T-helper 1 cell (primary cell): ENCODE measurements around the gene MGAT5.
"Not testable (repeated sequence)": the region's sequence is repeated elsewhere in the genome, so short reads cannot be mapped to it uniquely, and the experiment has no call there.

Source experiments
- DNase-seq, 5 donors: peaks; one replicate each; pipeline ENCODE4 v3.0.0-alpha.2; 2012 to 2020

Gene MGAT5

DNA sequence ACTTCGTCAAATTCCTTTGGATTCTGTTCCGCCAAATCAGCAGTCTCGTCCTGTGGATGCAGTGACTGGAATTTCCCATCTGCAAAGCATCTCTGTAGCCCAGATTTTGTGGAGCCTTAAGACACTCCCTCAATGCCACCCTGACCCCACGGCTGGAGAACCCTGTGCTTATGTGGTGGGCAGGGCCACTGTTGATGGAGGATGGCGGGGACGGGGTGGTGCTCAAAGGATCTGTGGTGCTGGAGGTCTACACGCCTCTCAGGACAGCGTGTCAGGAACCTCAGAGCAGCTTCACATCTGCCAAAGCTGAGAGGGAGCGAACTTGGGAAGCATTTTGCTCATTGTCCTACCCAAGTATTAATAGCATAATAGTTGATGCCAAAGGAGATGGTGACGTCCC lies 200.1 kb downstream of the MGAT5 start:
- no peak for DNase-seq

DNA sequence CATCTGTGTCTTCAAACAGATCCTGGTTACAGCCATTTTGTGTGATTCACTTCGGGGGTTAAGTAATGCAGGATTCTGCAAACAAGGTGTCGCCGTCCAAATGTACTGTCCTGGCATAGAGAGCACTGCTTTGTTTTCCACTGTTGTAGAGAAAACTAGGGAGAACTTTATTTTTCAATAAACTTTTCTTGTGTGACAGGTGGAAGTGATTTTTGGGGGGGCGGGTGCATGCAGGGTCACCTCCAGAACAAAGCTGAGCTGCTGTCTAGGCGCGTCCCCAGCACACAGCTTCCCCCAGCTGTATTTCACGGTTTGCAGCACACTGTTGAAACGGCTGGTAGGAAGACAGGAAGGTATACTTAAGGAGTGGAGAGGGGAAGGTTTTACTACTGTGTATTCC lies 200.6 kb downstream of the MGAT5 start:
- DNase-seq = no peak

DNA sequence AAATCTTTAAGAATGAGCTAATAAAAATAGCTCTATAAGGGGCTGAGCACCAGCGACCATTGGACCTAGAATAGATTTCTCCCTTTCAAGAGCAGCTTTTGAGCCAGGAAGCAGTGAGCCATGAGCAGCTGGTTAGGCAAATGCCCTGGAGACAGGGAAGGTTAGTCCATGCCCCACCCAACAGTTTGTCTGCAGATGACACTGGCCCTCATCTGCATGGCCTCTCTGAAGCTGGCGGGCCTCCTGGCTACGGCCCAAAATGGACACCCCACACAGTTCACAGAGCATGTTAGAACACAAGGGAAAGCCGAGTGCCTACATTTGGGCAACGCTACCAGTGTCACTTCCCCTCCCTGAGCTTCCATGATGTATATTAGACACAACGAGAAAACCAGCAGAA lies 201.1 kb downstream of the MGAT5 start:
- no peak for DNase-seq

DNA sequence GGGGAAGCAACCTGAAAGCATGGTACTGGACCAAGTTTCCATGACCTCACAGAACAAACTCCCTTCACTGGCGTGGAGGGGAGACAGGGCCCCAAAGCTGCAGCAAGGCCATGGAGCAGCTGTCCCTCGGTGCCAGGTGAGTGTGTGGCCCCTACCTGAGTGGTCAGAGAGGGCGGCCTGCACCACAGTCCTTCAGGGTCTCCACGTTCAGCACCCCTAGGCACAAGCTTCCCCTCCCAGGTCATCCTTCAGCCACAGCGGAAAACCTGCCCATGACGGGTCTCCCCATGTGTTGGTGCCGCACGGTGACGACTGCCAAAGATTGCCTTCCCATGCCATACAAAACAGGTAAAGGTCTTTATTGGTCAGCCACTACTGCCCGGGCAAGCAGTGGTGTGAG lies 201.6 kb downstream of the MGAT5 start:
- no peak for DNase-seq

DNA sequence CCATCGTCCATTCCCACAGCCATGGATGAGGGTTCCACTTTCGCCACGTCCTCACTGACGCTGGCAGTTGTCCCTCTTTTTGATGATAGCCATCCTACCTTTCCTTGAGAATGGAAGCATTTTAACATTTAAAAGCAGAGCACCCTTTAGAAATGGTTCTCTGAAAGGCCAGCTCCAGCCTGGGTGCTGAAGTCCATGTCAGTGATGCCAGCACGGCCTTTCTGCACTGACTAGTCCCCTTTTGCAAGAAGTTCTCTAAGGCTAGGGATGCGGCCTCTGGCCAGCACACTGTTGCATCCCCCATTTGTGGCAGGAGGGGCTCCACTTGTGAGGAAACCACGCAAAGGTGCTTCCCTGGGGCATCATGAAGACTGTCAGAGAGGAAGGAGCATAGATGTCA lies 203.5 kb downstream of the MGAT5 start:
- DNase-seq = no peak

DNA sequence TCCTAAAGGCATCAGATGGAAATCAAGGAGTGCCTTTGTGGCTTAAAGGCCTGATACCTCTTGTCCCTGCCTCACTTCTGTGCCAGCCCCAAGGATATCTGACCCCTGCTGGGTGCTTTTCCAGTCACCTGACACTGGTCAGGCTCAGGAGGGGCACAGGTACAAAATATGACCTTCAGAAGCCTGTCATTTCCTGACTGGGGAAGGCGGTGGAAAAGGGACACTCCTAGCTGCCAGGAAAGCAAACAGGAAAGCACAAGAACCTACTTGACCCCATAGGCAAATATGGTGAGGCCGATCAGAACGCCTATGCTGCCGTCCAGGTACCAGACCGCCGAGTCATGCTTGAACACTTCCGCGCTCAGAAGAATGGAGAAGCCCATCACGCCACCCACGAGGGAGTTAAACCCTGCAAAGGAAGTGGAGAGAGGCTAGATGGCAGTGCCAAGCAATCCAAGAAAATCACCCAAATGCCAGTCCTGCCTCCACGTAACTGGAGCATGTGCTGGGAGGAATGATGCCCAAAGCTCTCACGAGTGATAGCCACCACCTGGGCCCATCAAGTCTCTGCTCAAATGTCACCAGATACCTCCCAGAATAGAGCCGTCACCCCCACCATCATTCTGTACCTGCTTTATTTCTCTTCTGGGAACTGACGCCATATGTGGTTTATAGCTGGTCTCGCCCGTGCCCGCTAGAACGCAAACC lies 204.0 kb downstream of the MGAT5 start:
- DNase-seq = no peak

DNA sequence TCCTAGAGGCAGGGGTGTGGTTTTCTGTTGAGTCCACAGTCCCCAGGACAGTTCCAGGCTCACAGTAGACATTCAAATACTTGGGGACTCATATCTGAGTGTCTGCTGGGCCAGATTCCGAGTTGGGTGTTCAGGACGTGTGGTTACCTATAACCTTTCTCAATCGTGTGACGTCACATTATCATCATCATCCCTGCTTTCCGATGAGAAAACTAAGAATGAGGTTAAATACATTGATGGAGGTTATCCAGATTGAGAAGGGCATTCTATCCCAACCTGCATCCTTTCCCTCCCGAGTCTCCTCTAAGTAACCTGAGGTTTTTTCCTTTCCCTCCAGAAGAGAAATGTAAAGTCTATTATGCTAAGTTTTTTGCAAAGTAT lies 204.6 kb downstream of the MGAT5 start:
- no peak for DNase-seq

DNA sequence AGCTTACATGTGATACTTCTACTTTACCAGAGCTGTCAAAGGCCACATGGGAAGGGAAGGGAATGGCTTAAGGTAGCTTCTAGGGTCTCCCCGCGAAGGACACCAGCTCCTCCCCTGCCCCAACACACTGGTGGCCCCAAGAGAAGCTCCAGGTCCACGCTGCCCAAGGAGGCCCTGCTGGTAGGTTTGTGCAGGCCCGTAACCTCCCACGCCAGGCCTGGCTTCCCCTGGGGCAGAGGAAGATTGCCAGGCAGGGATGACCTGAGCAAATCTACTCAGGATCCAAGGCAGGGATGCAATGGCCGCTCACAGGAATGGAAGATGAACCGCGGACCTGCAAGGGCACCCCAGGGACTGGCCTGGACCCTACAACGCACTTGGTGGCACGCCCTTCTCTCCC lies 205.1 kb downstream of the MGAT5 start:
- DNase-seq = no peak

DNA sequence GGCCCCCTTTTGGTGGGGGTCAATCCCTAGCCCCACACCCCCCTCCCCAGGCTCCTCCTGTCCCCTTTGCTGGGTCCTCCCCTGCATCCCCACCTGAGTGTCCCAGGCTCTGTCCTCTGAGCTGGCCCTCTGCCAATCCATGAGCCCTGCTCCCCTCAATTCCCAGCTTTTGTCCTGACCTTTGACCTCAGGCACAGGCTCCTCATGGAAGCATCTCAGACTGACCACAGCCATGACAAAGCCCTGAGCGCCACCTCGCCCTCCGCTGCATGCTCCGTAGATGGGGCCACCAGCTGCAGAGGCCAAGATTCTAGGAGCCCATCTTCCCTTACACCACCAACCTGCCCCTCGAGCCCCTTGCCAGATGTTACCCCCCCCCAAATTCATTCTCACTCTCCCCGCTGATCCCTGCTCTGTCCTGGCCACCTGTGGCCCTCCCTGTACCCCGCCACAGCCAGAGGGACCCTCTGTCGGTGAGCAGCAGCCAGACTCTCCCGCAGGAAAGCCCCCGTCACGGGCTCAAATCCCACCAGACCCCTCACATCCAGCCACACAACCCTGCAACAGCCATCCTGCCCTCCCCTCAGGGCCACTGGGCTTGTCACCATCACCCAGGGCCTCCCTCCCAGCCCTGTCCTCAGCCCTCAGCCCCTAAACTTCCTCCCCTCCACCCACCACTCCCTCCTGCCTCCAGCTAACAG lies 206.0 kb downstream of the MGAT5 start:
- DNase-seq = no peak

DNA sequence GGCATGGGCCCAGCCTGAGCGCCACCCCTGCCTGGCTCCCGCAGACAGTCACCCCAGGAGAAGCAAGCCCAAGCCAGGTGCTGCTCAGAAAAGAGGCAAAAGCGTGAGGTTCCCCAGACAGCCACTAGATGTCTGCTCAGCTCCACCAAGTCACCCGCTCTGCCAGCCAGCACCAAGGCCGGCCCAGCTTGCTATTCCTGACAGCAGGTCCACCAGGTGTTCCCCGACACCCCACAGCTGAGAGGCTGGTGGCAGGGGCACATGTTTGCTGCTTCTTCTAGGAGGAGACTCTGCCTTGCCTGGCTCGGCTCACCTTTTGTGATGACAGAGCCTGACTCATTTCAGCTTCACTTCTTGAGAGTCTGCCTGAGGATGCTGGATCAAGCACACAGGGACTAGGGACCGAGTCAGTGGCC lies 206.7 kb downstream of the MGAT5 start:
- DNase-seq = peak in 2 of 5 donors; percentile 8 to 10

DNA sequence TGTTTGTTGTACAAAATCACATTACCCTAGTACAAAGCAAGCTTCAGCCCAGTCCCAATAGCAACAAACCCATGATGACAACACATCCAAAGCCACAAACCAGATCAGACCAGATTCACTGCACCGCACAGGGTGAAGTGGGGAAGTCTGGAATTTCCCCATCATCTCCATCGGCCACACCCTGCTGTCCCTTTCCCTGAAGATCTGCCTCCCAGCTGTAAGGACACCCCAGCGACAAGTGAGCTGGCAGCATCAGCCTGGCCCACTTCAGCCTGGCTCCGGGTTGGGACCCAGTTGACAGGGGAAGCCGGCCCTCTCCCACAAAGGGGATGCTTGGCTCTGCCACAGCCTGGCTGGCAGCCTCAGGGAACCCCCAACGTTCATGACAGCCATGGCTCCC lies 207.6 kb downstream of the MGAT5 start:
- no peak for DNase-seq

DNA sequence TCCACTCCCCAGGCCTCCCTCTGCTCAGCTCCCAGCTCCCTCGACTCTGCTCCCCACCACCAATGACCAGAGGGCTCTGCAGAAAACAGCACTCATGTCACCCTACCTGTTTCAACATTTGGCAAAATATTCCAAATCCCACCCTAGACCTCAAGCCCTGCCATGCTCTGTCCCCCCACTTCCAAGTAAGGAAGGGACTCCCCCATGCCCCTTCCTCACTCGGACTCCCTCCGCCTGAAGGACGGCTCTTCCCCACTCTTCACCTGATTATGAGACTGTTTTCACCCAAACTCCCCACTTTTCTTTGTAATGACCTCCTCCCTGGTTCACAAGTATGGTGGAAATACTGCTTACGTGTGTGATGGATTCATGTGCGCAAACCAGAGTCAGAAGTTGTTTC lies 208.4 kb downstream of the MGAT5 start:
- DNase-seq = no peak

DNA sequence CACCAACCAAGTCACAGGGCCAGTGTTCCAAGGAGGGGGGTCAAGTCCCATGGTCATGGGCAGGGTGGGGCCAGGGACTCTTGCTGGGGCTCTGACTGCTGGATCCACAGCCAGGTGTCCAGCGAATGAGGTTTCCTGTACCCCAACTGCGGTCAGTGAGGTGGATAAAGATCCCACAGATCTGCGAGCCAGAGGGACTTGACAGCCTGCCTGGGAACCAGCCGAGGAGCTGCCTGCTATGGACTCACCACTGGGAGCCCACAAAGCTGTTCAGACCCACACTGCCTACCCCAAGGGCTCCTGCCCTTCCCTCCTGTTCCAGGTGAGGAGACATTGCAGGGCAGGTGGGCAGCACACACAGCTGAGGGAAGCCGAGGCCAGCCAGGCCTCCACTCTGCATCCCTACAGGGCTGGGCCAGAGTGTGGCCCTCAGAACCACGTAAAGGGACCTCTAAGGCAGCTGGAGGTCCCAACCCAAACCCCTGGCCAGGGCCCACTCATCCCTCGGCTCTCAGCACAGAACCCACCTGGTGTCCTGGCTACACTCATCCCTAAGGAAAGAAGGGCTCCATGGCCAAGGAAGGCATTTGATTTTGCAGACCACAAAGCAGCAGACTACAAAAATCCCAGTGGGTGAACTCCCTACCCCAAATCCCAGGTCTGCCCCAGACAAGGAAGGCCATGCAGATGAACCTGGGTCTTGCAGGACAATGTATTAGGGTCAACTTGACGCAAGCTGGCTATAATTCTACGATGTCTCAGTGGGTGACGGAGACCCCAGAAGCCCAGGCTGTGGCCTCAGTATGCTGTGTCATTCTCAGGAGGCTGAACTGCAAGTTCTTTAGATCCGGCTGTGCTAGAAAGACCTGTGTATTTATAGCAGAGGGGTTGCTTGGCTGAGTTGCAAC lies 209.2 kb downstream of the MGAT5 start:
- DNase-seq = no peak

DNA sequence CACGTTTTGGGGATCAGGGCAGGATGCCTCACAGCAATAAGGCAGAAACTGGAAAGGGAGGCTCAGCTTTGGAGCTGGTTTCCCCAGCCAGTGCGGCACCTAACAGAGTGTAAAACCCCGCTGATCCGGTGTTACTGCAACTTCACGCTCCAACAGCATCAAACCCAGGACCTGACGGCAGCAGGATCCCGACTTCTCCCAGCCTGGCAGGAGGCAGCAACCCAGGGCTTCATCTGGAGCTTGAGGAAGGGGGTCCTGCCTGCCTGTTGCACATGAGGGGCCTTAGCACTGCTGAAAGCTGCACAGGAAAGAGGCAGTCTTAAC lies 209.8 kb downstream of the MGAT5 start:
- DNase-seq = no peak

DNA sequence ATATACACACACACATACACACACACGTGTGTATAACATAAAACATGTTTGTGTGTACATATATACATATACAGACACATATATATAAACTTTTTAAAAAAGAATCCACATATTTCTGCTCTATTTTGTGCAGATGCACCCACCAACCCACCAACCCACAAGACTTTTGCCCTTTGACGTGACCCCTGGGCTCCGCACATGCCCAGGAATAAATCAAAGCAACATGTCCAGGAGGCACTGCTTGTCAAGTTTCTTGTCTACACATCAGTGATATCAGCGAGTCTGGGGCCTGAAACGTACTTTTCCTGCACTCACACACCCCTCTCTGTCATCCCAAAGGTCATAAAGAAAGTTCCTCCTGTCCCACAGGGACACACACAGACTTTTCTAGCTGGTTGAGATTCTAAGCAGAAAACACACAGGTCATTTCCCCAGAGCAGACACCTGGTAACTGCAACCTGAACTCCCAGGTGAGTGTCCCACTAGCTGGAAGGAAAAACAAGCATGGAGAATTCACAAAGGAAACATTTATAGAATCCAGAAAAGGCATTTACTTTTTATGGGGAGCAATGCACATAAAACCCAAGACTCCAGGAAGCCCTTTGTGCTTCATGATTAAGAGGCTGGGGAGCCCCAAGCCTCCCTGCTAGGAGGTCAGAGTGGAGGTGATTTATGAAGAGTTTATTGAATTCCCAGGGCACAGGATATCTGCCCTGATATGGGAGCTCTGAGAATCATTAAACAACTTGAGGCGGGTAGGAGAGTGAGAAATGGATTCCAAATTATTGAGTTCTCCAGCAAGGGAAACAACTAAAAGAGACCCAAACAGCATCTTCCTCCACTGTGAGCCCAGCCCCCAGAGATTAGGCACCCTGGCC lies 211.6 kb downstream of the MGAT5 start:
- no peak for DNase-seq

DNA sequence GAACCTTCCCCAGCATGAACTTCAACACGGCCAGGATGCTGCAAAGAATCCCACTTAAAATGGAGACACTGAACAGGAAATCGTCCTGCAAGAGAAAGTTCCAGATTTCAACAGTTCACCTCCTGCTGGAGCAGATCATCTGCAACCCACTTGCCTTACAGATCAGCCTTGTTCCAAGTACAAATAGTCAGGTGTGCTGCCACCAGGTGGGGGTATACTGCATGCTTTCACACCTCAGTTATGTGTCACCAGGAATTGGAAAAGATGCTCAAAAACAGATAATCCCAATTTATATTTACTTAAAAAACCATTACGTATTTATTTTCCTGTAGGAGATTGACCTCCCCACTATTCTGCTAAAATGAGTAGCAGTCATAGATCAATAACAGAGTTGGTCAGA lies 212.3 kb downstream of the MGAT5 start:
- peak in 2 of 5 donors; percentile 7 to 15 for DNase-seq

DNA sequence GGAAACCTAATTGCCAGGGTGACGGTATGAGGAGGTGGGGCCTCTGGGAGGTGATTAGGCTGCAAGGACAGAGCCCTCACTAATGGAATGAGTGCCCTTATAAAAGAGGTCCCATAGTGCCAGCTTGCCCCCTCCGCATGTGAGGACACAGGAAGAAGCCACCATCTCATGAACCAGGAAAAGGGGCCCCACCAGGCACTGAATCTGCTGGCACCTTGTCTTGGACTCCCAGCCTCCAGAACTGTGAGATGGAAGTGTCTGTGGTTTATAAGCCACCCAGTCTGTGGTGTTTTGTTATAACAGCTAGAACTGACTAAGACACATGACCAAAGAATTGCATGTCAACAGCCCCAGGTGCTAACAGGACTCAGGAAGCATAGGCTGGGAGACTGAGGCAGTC lies 214.3 kb downstream of the MGAT5 start:
- no peak for DNase-seq

DNA sequence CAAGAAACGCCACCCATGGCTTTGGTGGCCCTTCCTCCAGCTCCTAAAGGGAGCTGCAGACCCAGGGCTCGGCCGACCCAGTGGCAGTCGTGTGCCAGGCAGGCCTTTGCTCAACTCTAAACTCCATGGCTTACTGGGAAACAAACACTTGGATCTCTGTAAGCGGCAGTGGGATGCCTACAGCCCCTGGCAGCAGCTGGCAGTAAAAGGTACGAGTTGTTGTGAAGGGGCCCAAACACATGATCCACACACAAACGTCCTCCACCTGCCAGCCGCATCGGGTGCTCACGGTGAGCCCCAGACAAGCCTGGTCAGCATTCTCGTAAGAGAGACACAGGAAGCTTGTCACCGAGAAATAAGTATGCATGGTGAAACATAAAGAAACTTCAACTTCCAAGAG lies 214.9 kb downstream of the MGAT5 start:
- DNase-seq = no peak

DNA sequence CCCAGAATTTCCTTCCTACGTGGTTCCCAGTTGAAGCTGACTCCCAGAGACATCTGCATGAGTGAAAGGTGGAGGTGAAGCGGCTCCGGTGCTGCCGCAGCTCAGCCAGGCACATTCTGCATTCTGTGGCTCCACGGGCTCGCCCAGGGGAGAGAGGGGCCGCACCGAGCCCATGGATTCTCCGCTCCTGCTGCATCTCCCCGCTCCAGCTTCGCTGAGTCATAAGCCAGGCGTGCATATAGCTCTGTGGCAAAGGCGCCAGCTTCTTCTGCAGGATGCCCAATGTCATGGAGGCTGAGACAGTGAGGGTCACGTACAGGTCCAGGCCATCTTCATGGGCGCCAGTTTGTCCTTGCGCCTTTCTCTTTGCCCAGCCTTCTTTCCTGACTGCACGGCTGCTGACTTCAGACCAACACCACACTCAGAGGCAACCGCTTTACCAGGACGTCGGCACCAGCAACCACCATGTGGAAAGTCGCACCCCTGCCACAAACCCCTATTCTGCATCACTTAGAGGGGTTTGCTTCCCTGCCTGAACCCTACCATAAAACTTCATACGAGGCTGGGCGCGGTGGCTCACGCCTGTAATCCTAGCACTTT lies 215.7 kb downstream of the MGAT5 start:
- no peak for DNase-seq

DNA sequence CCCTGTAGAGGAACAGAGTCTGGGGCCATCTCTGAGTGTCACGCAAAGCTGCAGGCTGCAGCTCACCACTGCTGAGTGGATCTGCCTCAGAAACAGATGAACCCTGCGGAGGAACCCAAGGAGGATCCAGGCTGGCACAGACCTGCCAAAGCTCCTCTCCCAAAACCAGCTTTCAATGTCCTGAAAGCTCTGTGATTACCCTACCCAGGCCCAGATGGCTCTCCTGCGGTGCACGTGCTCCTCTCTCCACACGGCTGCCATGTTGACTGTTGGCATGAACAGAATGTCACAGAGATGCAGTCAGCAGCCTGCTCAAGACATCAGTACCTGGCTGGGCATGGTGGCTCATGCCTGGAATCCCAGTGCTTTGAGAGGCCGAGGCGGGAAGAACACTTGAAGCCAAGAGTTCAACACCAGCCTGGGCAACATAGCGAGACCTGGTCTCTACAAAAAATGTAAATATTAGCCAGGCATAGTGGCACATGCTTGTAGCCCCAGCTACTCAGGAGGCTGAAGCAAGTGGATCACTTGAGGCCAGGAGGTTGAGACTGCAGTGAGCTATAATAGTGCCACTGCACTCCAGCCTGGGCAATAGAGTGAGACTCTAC lies 216.8 kb downstream of the MGAT5 start:
- DNase-seq = no peak

DNA sequence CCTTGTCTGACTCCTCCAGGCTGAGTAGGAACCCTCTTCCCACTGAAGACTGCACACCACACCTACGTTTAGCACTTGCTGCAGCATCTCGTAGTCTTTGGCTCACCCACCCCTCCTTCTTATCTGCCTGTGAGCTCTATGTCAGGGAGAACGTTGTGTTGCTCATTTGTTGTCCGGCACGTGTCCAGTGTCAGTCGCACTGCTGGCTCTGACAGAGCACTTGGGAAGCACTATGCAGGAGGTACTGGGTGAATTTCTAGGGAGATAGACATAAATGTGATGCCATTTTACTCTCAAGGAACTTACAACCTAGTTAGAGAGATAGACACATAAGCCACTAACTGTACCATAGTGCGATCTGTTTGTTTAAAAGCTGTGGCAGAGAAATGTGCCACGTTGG lies 223.1 kb downstream of the MGAT5 start:
- DNase-seq = not testable (repeated sequence)
